Common myeloid progenitor, CD34-positive (primary cell): ENCODE measurements around the gene TMEM131.

Experiments
- CTCF ChIA-PET: fragments of 350-600 bp; sonication (Branson Sonifier 250); formaldehyde crosslinking; loops from one replicate; lab custom pipeline; 2021; ENCODE audit warnings: antibody characterized with exemption; lab: Charles Lee
- POLR2A ChIA-PET: fragments of 350-600 bp; sonication (Branson Sonifier 250); formaldehyde crosslinking; loops from one replicate; lab custom pipeline; 2021; ENCODE audit warnings: antibody characterized with exemption; lab: Charles Lee
- DNase-seq, 3 donors: peaks; one replicate each; pipeline versions ENCODE4 v3.0.0 to v3.0.0-alpha.2; 2013
- H3K27ac ChIP-seq, 2 experiments: 1 replicate in 1 of 2; 2 replicates in 1 of 2; pipeline ENCODE4 v1.7.0; 2013; ENCODE audit warnings: inconsistent platforms in 2 of 2, low read length in 2 of 2, mild to moderate bottlenecking in 2 of 2, low read depth in 1 of 2, moderate library complexity in 1 of 2; ENCODE audit not compliant: severe bottlenecking in 2 of 2, insufficient read depth in 1 of 2, poor library complexity in 1 of 2
- H3K27me3 ChIP-seq, 5 experiments: replicated peaks in 2 of 5; 1 replicate in 3 of 5; 2 replicates in 2 of 5; pipeline versions ENCODE4 v1.6.1 to v1.7.0; 2013; ENCODE audit warnings: low read length in 4 of 5, mild to moderate bottlenecking in 2 of 5, moderate library complexity in 2 of 5, inconsistent platforms in 1 of 5; ENCODE audit not compliant: insufficient read depth in 5 of 5, control insufficient read depth in 4 of 5
- H3K36me3 ChIP-seq, 4 experiments: 1 replicate in 2 of 4; 2 replicates in 2 of 4; pipeline versions ENCODE4 v1.6.1 to v1.7.0; 2013; ENCODE audit warnings: low read length in 3 of 4, control low read depth in 1 of 4, mild to moderate bottlenecking in 1 of 4; ENCODE audit not compliant: control insufficient read depth in 4 of 4, insufficient read depth in 4 of 4
- H3K4me1 ChIP-seq, 4 experiments: 1 replicate in 3 of 4; 2 replicates in 1 of 4; pipeline versions ENCODE4 v1.6.1 to v1.7.1; 2013; ENCODE audit warnings: low read length in 3 of 4, mild to moderate bottlenecking in 3 of 4, control low read depth in 1 of 4, inconsistent platforms in 1 of 4, moderate library complexity in 1 of 4; ENCODE audit not compliant: control insufficient read depth in 4 of 4, insufficient read depth in 4 of 4; ENCODE audit errors: control extremely low read depth in 1 of 4
- H3K4me3 ChIP-seq, 7 experiments: 1 replicate in 4 of 7; 2 replicates in 3 of 7; pipeline versions ENCODE4 v1.5.1 to v1.7.0; 2013; ENCODE audit warnings: mild to moderate bottlenecking in 7 of 7, low read length in 6 of 7, moderate library complexity in 6 of 7, inconsistent platforms in 2 of 7, low read depth in 2 of 7, control low read depth in 1 of 7; ENCODE audit not compliant: insufficient read depth in 4 of 7, control insufficient read depth in 1 of 7; ENCODE audit errors: extremely low read depth in 1 of 7
- H3K9me3 ChIP-seq, 5 experiments: 1 replicate in 4 of 5; 2 replicates in 1 of 5; pipeline versions ENCODE4 v1.6.1 to v1.7.1; 2013; ENCODE audit warnings: low read length in 4 of 5, mild to moderate bottlenecking in 2 of 5, inconsistent platforms in 1 of 5, low read depth in 1 of 5, moderate library complexity in 1 of 5; ENCODE audit not compliant: control insufficient read depth in 4 of 5, insufficient read depth in 2 of 5; ENCODE audit errors: control extremely low read depth in 1 of 5
- WGBS: methylation state at CpG from one replicate; pipeline ENCODE4 v1.1.5; 2013; ENCODE audit not compliant: insufficient coverage; 5-methylcytosine and 5-hydroxymethylcytosine counted together

The TMEM131 gene

GRCh38 chr2:97743913-97744312 lies 251.8 kb downstream of the TMEM131 start:
- Histone ChIP-seq H3K4me3 (no peak overlapping the region), H3K27ac (no peak overlapping the region), H3K27me3 (no peaks in the 10 kb centered on the region), H3K36me3 (no peaks in the 10 kb centered on the region), H3K9me3 (no peaks in the 10 kb centered on the region), H3K4me1 (peaks cover 0 to 16% (median 7%) of the 10 kb centered on the region in 4 experiments)
- CTCF ChIA-PET = interaction anchor here (0.8 to 10.5 kb wide), 6 partner anchors 13 to 153 kb away, joined by 3 to 131 read pairs (median 6); partner anchors contain the start of gene ZAP70
- WGBS = 96% methylated on average over 4 of the region's 6 CpGs
- no peak for DNase-seq
- POLR2A ChIA-PET = no interaction called here

GRCh38 chr2:97742381-97742847 lies 253.3 kb downstream of the TMEM131 start:
- WGBS = 90% methylated on average over 1 of the region's 4 CpGs
- Histone ChIP-seq H3K9me3 (no peaks in the 10 kb centered on the region), H3K4me3 (no peak overlapping the region), H3K36me3 (no peaks in the 10 kb centered on the region), H3K27ac (no peak overlapping the region), H3K27me3 (no peaks in the 10 kb centered on the region), H3K4me1 (peaks cover 0 to 7% (median 4%) of the 10 kb centered on the region in 4 experiments)
- ChIA-PET POLR2A (no interaction called here), CTCF (interaction anchor here (0.9 to 10.5 kb wide), 13 partner anchors 9 to 152 kb away, joined by 3 to 131 read pairs (median 5); partner anchors contain the start of gene ZAP70)
- no peak for DNase-seq

- DNase-seq = no peak
- Histone ChIP-seq H3K4me1 (peaks cover 0 to 7% (median 4%) of the 10 kb centered on the region in 4 experiments), H3K36me3 (no peaks in the 10 kb centered on the region), H3K27ac (no peak overlapping the region), H3K27me3 (no peaks in the 10 kb centered on the region), H3K9me3 (no peaks in the 10 kb centered on the region), H3K4me3 (no peak overlapping the region)
- ChIA-PET POLR2A (no interaction called here), CTCF (interaction anchor here (0.7 to 10.5 kb wide), 14 partner anchors 8 to 643 kb away, joined by 3 to 131 read pairs (median 4); partner anchors contain the start of gene ZAP70)
- WGBS = 100% methylated on average over 2 of the region's 4 CpGs
Measured at GRCh38 chr2:97741686-97742085, 254.1 kb downstream of the TMEM131 start.

- no peaks in the 10 kb centered on the region for H3K27me3 ChIP-seq
- H3K4me1 ChIP-seq = peaks cover 0 to 7% (median 4%) of the 10 kb centered on the region in 4 experiments
- DNase-seq = no peak
- H3K36me3 ChIP-seq = no peaks in the 10 kb centered on the region
- ChIA-PET POLR2A (interaction anchor here (0.7 to 1.0 kb wide), 3 partner anchors 13 to 1550 kb away, joined by 3 read pairs; no protein-coding TSS in a partner anchor), CTCF (interaction anchor here (0.7 to 10.5 kb wide), 16 partner anchors 9 to 644 kb away, joined by 3 to 131 read pairs (median 6); partner anchors contain the start of gene ZAP70)
- no peak overlapping the region for H3K27ac ChIP-seq
- no peak overlapping the region for H3K4me3 ChIP-seq
- 96% methylated on average over 11 of the region's 20 CpGs for WGBS
- no peaks in the 10 kb centered on the region for H3K9me3 ChIP-seq
Measured at GRCh38 chr2:97741251-97741650, 254.5 kb downstream of the TMEM131 start.

- Histone ChIP-seq H3K4me1 (peaks cover 0 to 7% (median 4%) of the 10 kb centered on the region in 4 experiments), H3K27ac (no peak overlapping the region), H3K9me3 (no peaks in the 10 kb centered on the region), H3K27me3 (no peaks in the 10 kb centered on the region), H3K36me3 (no peaks in the 10 kb centered on the region), H3K4me3 (no peak overlapping the region)
- ChIA-PET CTCF (interaction anchor here (0.7 to 10.5 kb wide), 23 partner anchors 8 to 644 kb away, joined by 3 to 131 read pairs (median 4); partner anchors contain the start of genes ACTR1B, COX5B and ZAP70), POLR2A (interaction anchor here (0.7 to 1.0 kb wide), 4 partner anchors 14 to 1550 kb away, joined by 3 read pairs; no protein-coding TSS in a partner anchor)
- DNase-seq = peak; percentile 38 to 65 (median 60)
- WGBS = 32% methylated on average over 15 of the region's 19 CpGs
Measured at GRCh38 chr2:97740590-97741182, 255.1 kb downstream of the TMEM131 start.

GRCh38 chr2:97739893-97740245 lies 255.9 kb downstream of the TMEM131 start:
- H3K36me3 ChIP-seq = no peaks in the 10 kb centered on the region
- POLR2A ChIA-PET = interaction anchor here (0.8 kb wide), 1 partner anchor 32 kb away, joined by 3 read pairs; no protein-coding TSS in a partner anchor

More at GRCh38 chr2:97739893-97740245, 255.9 kb downstream of the TMEM131 start:
- Histone ChIP-seq H3K4me3 (no peak overlapping the region), H3K27me3 (no peaks in the 10 kb centered on the region), H3K4me1 (peaks cover 0 to 5% (median 2%) of the 10 kb centered on the region in 4 experiments), H3K27ac (no peak overlapping the region), H3K9me3 (no peaks in the 10 kb centered on the region)
- WGBS = 100% methylated on average over 2 of the region's 5 CpGs
- CTCF ChIA-PET = interaction anchor here (0.7 to 10.5 kb wide), 17 partner anchors 9 to 645 kb away, joined by 3 to 131 read pairs (median 5); partner anchors contain the start of genes ACTR1B, COX5B and ZAP70
- DNase-seq = no peak
